MCF 10A (cell line): ENCODE measurements around the gene KIZ. TPM values are rescaled to one million over a fixed set of nuclear protein-coding genes. Genes with fewer than 3 reads are reported as not detected.

Experiments used
- BruUV-seq: library from RNA; stranded (reverse); fragments of 400-500 nt; replicated peaks from 2 replicates; lab custom pipeline; 2021; lab: Mats Ljungman, UMichigan
- CTCF ChIA-PET: fragments of 300-600 bp; sonication (Branson Sonifier 250); formaldehyde crosslinking; extraction: SDS; loops from one replicate; lab custom pipeline; 2021; ENCODE audit warnings: antibody characterized with exemption, inconsistent platforms; lab: Yijun Ruan, JAX
- POLR2A ChIA-PET: fragments of 300-600, 350-650 bp; sonication (Branson Sonifier 250); formaldehyde crosslinking; extraction: SDS; loops from one replicate; lab custom pipeline; 2020; ENCODE audit warnings: antibody characterized with exemption, inconsistent platforms; lab: Yijun Ruan, JAX
- DNase-seq: peaks from one replicate; pipeline ENCODE4 v3.0.0-alpha.2; 2018; ENCODE audit not compliant: unreplicated experiment
- H3K27ac Mint-ChIP-seq: one replicate; pipeline ENCODE4 v1.8.0; 2022; ENCODE audit warnings: mild to moderate bottlenecking, low read depth, mixed read lengths; ENCODE audit not compliant: unreplicated experiment
- H3K27me3 Mint-ChIP-seq: one replicate; pipeline ENCODE4 v1.8.0; 2022; ENCODE audit warnings: mixed read lengths; ENCODE audit not compliant: insufficient read depth, unreplicated experiment
- H3K36me3 Mint-ChIP-seq: one replicate; pipeline ENCODE4 v1.8.0; 2022; ENCODE audit warnings: mild to moderate bottlenecking, moderate library complexity, mixed read lengths; ENCODE audit not compliant: insufficient read depth, unreplicated experiment
- H3K4me1 Mint-ChIP-seq: one replicate; pipeline ENCODE4 v1.8.0; 2022; ENCODE audit warnings: mixed read lengths; ENCODE audit not compliant: insufficient read depth, unreplicated experiment
- H3K4me3 Mint-ChIP-seq: one replicate; pipeline ENCODE4 v1.8.0; 2022; ENCODE audit warnings: mild to moderate bottlenecking, moderate library complexity, mixed read lengths; ENCODE audit not compliant: unreplicated experiment
- H3K9me3 Mint-ChIP-seq: one replicate; pipeline ENCODE4 v1.8.0; 2022; ENCODE audit warnings: mixed read lengths; ENCODE audit not compliant: unreplicated experiment
- CTCF ChIP-seq: fragments of 200-600 bp; IDR thresholded peaks from one replicate; pipeline ENCODE4 v1.8.0; 2022; ENCODE audit warnings: antibody characterized with exemption, mild to moderate bottlenecking; ENCODE audit not compliant: unreplicated experiment
- intact Hi-C: fragments of 100-400 bp; cut with micrococcal nuclease; formaldehyde crosslinking; loops from 2 replicates; pipeline ENCODE4 v1.14.1; 2022
- total RNA-seq: library from RNA; stranded (reverse); gene quantifications from 2 replicates; pipeline ENCODE4 v1.2.3, GENCODE V29; 2022

Gene KIZ
- total RNA-seq, 1 experiment from 2014 or later = 56.1 TPM

DNA sequence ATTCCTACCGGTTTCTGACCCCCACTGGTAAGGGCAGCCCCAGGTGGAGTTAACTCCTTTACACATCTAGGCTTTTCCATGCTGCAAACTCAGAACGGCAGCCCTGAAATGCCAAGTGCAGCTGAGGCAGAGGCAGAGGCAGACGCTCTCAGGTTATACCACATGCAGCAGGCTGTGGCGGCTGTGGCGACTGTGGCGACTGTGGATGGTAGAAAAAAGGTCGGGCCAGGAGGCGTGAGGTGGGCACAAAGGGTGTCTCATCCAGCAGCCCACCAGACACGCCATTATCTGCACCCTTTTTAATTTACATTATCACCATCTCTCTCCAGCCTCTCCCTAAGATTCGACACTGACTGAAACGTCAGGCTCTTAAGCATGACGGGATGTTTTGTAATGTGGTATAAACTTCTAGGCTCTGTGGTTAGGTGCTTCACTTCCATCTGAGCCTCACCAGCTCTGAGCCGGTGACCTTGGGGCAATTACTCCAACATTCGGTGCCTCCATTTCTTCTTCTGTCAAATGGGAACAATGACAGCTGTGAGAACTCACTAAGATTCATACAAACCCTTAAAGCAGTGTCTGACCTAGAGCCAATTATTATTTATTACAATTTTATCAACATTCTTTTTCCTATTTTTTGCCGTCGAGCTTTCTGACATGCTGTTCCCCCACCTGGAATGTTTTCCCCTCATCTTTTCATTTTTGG lies 8.2 kb downstream of the KIZ start:
- Mint-ChIP-seq H3K27me3 (no peaks in the 10 kb centered on the region), H3K9me3 (no peaks in the 10 kb centered on the region), H3K4me1 (no peaks in the 10 kb centered on the region), H3K4me3 (no peak overlapping the region), H3K36me3 (peaks cover 45% of the 10 kb centered on the region), H3K27ac (no peak overlapping the region)
- ChIA-PET POLR2A (interaction anchor here (3.5 kb wide), 1 partner anchor 8 kb away, joined by 19 read pairs; the partner anchor contains the start of gene KIZ), CTCF (interaction anchor here (0.6 to 2.2 kb wide), 5 partner anchors 45 to 252 kb away, joined by 3 to 7 read pairs (median 4); no protein-coding TSS in a partner anchor)
- intact Hi-C loops = no loop called here
- TF ChIP-seq CTCF = no peak
- DNase-seq = no peak
- no TSS peak for BruUV-seq

GRCh38 chr20:21134883-21135493 lies 9.1 kb downstream of the KIZ start:
- Mint-ChIP-seq H3K9me3 (no peaks in the 10 kb centered on the region), H3K4me3 (no peak overlapping the region), H3K4me1 (no peaks in the 10 kb centered on the region), H3K27me3 (no peaks in the 10 kb centered on the region), H3K36me3 (peaks cover 54% of the 10 kb centered on the region), H3K27ac (no peak overlapping the region)
- intact Hi-C loops = no loop called here
- no peak for DNase-seq
- ChIA-PET CTCF (interaction anchor here (0.6 to 2.2 kb wide), 3 partner anchors 101 to 275 kb away, joined by 3 to 7 read pairs (median 4); no protein-coding TSS in a partner anchor), POLR2A (interaction anchor here (1.5 to 3.5 kb wide), 2 partner anchors 9 to 12 kb away, joined by 4 to 19 read pairs; partner anchors contain the start of gene KIZ)
- no peak for TF ChIP-seq CTCF
- no TSS peak for BruUV-seq

GRCh38 chr20:21136015-21136732 lies 10.3 kb downstream of the KIZ start:
- ChIA-PET POLR2A (interaction anchor here (0.5 to 3.5 kb wide), 4 partner anchors 8 to 23 kb away, joined by 3 to 19 read pairs (median 4); partner anchors contain the start of gene KIZ), CTCF (interaction anchor here (0.7 to 2.0 kb wide), 6 partner anchors 10 to 479 kb away, joined by 3 to 6 read pairs (median 3); partner anchors contain the start of gene KIZ)
- DNase-seq = no peak
- Mint-ChIP-seq H3K4me3 (no peak overlapping the region), H3K4me1 (no peaks in the 10 kb centered on the region), H3K27me3 (no peaks in the 10 kb centered on the region), H3K36me3 (peaks cover 59% of the 10 kb centered on the region), H3K9me3 (no peaks in the 10 kb centered on the region), H3K27ac (no peak overlapping the region)
- TF ChIP-seq CTCF = no peak
- intact Hi-C loops = no loop called here
- no TSS peak for BruUV-seq
